HG03378 (cell line): ENCODE measurements around the gene NUFIP1.
"Not testable (repeated sequence)": the region's sequence is repeated elsewhere in the genome, so short reads cannot be mapped to it uniquely, and the experiment has no call there.

Source experiments
- ATAC-seq: cut with Tn5 transposase; IDR thresholded peaks from one replicate; pipeline ENCODE4 v1.9.1; 2021; ENCODE audit warnings: mild to moderate bottlenecking, moderate library complexity; ENCODE audit not compliant: unreplicated experiment

Gene NUFIP1

DNA sequence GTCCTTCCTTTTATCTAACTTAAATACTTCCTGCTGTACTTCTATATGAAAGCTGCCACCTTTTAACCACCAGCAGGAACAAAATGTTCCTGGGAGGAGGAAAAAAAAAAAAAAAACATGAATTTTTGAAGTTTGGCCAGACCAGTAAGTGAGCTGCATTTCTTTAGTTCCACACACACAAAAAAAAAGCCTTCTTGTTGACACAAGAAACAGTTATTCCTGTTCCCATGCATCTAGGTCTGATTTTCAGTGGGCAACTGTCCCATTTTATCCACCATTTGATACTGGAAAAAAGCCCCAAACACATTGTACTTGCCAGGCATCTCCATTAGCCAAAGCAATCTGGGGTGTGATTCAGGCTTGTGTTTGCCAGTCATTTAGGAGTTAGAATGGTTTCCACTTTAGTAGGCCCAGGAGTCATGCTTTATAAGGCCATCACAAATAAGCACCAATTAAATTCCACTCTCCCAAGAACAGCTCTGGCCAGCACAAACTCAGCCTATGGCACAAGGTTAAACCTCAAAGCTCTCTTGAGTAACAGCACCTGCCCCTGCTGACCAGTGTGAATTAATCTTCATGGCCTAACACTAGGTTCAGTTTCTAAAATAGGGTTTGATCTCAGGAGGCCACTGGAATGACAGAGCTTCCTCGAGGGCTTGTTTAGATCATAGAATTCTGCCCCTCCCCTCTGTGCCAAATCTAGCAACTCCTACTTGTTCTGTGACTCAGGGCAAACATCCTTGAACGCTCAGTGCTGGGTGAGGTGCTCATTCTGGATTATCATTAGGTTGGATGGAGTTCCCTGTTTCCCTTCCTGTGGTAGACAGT lies 67.1 kb downstream of the NUFIP1 start:
- ATAC-seq = no peak

GRCh38 chr13:44921246-44921877 lies 67.9 kb downstream of the NUFIP1 start:
- no peak for ATAC-seq

- no peak for ATAC-seq
Measured at GRCh38 chr13:44920013-44920412, 69.3 kb downstream of the NUFIP1 start.

- ATAC-seq = no peak
Measured at GRCh38 chr13:44919104-44919804, 70.0 kb downstream of the NUFIP1 start.

DNA sequence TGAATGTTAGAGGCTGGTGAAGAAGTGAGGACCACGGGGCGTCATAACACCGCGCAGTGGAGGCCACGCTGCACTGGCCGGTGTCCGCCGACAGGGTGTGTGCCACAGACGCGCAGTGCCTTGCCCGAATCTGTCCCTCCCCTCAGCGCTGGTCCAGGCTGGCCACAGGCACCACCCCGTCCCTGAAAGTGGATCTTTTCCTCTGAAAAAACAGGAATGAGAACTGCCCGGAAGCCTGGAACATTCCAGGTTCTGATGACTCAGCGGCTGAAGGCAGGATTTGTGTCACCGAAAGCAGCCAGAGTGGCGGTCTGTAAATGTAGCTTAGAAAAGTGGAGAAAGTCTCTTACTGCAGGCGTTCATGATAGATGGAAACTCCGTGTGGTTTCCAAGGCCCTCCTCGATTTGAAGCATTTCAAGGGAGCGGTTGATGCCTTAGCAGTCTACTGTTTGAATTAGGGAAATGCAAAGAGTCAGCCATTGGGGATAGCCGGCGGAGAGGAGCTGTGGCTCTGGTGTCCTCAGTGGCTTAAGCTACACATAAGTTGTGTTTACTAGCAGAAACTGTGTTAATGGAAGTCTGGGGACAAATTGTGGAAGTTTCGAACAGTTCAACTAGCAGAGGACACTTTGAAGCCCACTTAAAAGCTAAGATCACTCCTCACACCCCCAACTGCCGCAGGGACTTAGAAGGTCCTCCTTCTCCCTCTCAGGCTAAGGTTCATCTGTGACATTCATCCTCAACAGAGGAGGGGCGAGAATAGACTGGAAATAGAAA lies 70.8 kb downstream of the NUFIP1 start:
- peak; percentile 67 for ATAC-seq

GRCh38 chr13:44917589-44918325 lies 71.5 kb downstream of the NUFIP1 start:
- ATAC-seq = peak; percentile 75

DNA sequence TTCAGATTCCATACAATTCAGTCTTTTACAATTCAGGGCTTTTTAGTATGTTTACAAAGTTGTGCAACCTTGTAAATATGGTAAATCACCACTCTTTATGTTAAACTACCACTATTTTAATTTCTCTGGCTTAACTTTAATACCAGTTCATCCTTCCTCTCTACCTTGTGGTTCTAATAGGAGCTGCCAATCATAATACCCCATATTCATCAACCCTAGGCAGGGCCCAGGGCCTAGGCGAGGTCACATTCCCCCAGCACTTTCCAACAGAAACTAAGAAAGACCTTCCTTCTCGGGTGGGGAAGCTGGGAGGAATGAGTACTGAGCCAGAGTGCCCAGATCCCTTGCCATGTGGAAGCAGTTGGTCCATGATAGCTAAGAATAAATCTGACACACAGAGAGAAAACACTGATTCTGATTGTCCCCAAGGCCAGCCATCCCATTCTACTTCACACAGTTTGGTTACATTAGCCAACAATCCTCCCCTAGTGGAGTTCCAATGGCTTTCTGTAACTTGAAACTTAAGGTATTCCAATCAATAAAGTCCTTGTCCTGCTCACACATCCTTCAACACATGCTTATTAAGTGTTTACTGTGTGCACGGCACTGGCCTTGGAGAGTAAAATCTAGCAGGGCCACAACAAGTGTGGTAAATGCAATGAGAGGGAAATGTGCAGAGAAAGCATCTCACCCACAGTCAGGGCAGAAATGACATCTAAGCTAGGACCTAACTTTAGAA lies 76.8 kb downstream of the NUFIP1 start:
- ATAC-seq = no peak

DNA sequence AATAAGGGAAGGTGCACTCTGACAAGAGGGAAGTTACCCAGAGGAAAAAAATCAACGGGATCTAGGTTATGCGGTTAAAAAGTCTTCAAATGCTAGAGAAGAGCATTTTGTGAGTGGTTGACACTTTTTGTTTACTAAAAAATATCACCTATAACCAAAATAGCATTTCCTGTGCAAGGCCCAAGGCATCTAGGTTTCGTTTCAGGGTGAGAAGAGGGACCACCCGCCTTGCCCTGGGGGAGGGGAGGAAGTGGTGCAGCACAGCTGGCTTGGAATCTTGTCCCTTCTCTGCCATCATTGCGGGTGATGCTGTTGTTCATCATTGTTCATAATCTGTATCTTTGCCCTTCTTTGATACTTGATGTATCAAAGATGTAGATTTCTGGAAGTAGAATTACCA lies 80.6 kb downstream of the NUFIP1 start:
- no peak for ATAC-seq

GRCh38 chr13:44908266-44908665 lies 81.0 kb downstream of the NUFIP1 start:
- no peak for ATAC-seq

DNA sequence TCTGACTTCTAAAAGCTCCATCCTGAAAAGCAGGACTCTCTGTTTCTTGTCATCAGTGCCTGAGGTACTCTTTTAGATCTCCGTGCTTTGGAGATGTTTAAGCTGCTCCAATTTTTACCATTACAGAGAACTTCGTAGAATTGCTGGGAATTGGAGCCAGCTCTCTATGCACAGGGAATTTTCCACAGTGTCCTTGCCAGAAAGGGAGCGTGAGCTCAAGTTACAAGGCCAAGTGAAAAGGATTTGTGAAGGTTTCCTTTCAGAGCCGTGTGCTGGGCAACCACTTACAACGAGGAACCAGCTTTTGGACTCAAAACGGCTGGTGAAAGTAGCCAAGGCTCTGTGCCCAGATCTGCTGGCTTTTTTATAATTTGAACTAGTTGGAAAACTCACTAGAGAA lies 82.6 kb downstream of the NUFIP1 start:
- no peak for ATAC-seq

DNA sequence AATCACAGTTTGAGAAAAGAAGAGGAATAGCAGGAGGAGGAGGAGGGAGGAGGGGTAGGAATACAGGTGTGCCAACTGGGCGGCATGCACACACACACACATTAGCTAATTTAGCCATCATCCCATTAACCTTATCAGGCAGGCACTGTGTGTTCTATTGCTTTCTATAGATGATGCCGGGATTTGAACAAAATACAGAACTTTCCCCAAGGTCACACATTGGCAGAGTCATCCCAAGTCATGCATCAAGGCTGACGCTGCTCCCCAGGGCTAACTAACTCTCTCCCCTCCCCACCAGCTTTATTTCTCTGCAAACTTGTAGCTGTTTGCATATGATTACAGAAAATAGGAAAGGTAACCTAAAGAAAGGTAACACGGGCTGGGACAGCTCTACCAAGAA lies 83.0 kb downstream of the NUFIP1 start:
- no peak for ATAC-seq

DNA sequence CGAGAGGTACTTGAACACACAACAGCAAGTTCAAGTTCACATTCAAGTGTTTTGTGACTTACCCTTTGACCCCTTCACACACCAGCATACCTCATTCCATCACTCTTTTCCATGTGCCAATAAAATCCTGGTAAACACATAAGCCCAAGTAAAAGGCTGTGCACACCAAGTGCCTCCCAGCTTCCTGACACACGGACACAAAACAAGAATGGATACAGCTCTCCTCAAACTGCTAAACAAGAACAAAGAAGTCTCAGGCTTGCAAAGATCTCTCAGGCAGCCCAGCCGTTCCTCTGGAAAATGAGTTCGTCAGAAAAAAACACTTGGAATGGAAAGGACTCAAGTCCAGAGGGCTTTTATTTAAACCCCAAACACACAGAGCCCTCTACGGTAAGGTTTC lies 83.7 kb downstream of the NUFIP1 start:
- no peak for ATAC-seq

- ATAC-seq = no peak
Measured at GRCh38 chr13:44904967-44905366, 84.3 kb downstream of the NUFIP1 start.

- ATAC-seq = no peak
Measured at GRCh38 chr13:44903574-44903985, 85.7 kb downstream of the NUFIP1 start.

- no peak for ATAC-seq
Measured at GRCh38 chr13:44902738-44903137, 86.5 kb downstream of the NUFIP1 start.

DNA sequence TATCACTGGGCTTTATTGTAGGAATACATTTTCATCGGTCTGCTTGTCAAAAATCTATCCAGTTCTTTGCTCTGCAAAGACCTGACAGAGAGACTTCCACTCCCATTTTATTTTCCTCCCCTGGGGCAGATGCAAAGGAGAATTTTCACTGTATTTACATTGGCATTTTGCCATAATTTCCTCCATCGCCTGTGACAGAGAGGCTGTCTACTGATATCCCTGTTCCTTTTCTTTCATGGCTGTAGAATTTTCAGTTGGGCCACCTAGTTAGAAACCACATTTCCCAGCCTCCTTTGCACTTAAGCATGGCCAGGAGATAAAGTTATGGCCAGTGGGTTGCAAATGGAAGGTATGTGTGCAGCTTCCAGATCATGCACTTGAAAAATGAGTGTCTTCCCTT lies 89.3 kb downstream of the NUFIP1 start:
- ATAC-seq = no peak

DNA sequence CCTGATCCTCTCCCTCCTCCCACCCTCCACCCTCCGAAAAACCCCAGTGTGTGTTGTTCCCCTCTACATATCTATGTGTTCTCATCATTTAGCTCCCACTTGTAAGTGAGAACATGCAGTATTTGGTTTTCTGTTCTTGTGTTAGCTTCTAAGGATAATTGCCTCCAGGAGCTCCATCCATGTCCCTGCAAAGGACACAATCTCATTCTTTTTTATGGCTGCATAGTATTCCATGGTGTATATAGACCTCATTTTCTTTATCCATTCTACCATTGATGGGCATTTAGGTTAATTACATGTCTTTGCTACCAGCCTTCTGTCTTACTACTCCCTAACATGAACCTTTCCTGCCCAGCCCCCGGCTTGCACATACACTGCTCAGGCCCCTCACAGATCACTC lies 91.0 kb downstream of the NUFIP1 start:
- ATAC-seq = not testable (repeated sequence)

DNA sequence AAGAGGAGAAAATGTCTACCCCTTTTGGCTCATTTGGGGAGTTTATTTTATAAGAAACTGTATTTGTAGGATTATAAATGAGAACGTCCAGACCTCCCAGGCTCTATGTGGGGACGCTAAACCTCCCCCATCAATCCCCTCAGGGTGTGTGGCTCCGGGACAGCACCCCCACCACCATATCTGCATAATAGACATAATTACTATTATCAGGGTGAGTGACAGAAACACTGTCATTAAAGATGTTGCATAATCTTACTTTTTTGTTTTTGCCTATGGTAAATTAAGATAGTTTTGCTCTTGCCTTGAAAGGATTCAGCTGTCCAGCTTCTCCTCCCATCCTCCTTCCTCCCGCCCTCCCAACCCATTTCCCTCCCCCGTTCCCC lies 93.3 kb downstream of the NUFIP1 start:
- no peak for ATAC-seq

- ATAC-seq = no peak
Measured at GRCh38 chr13:44895264-44895952, 93.9 kb downstream of the NUFIP1 start.
